ENCODE measurements around the gene LRRC63. TPM values are rescaled to one million over a fixed set of nuclear protein-coding genes. Genes with fewer than 3 reads are reported as not detected.

Gene LRRC63
- total and polyA plus RNA-seq, 2 donors (not counting 3 experiments of a cell fraction or from before 2014, with no cell fraction given): 0.04 TPM; not detected in 1

- ChIA-PET POLR2A (no interaction called here), CTCF (no interaction called here)
- TF ChIP-seq POLR2AphosphoS5 (IDR thresholded peaks at IDR 0.05; ENCODE audit: insufficient read depth, low read depth, low read length) (no peak), MAX (IDR thresholded peaks at IDR 0.05; ENCODE audit: insufficient read depth, insufficient read length) (no peak), POLR2A (IDR thresholded peaks at IDR 0.05; ENCODE audit: low read depth, low read length) (no peak), EZH2 (IDR thresholded peaks at IDR 0.05; ENCODE audit: borderline replicate concordance, low read depth, low read length, severe bottlenecking) (no peak), FOS (IDR thresholded peaks at IDR 0.05; ENCODE audit: borderline replicate concordance, insufficient read depth, low read length) (no peak), JUN (IDR thresholded peaks at IDR 0.05; ENCODE audit: borderline replicate concordance, insufficient read depth, insufficient read length, low read depth) (no peak), MYC (IDR thresholded peaks at IDR 0.05; ENCODE audit: low read depth, low read length) (no peak)
- BruUV-seq (replicated peaks): no TSS peak
- FAIRE-seq: no peak
- no peak for DNase-seq (ENCODE audit: low read depth, low spot score)
- H3K4me3 ChIP-seq (replicated peaks in 1 of 3; ENCODE audit: insufficient read depth in 1 of 3, low read depth in 1 of 3, low read length in 3 of 3): no peak overlapping the region
- dilution Hi-C loops (cut with MboI; ENCODE audit: extremely low pct_ligation_motif_present, low sequenced_read_pairs) (no loop called here), intact Hi-C loops (cut with micrococcal nuclease) (no loop called here)
- H3K36me3 ChIP-seq (ENCODE audit: control insufficient read depth in 2 of 2, extremely low read depth in 1 of 2, insufficient read depth in 2 of 2, low read length in 2 of 2): no peaks in the 10 kb centered on the region
- no peak overlapping the region for H3K27ac ChIP-seq (ENCODE audit: insufficient read depth, low read depth, low read length)
- no peak overlapping the region for H3K9ac ChIP-seq (replicated peaks; ENCODE audit: extremely low read depth, insufficient read depth, low read length)
- no peak overlapping the region for H3K4me2 ChIP-seq (ENCODE audit: insufficient read depth, low read length)
- H3K9me3 ChIP-seq (replicated peaks; ENCODE audit: control insufficient read depth, insufficient read depth, low read length): no peaks in the 10 kb centered on the region
- no peak overlapping the region for H2AFZ ChIP-seq (ENCODE audit: low read depth, low read length)
- peaks cover 2 to 19% of the 10 kb centered on the region in 2 experiments for H3K27me3 ChIP-seq (ENCODE audit: control insufficient read depth in 2 of 2, insufficient read depth in 2 of 2, low read length in 2 of 2)
- H3K9me1 ChIP-seq (replicated peaks; ENCODE audit: control insufficient read depth, extremely low read depth, insufficient read depth, low read length): no peaks in the 10 kb centered on the region
- H3K79me2 ChIP-seq (ENCODE audit: control insufficient read depth, insufficient read depth, low read length): no peaks in the 10 kb centered on the region
- H4K20me1 ChIP-seq (replicated peaks; ENCODE audit: control insufficient read depth, extremely low read depth, insufficient read depth, low read length): no peaks in the 10 kb centered on the region
- no peaks in the 10 kb centered on the region for H3K4me1 ChIP-seq (ENCODE audit: control insufficient read depth, extremely low read depth, insufficient read depth, low read length)
These were observed 31.6 kb upstream of the LRRC63 start for GRCh38 chr13:46179969-46180763.

GRCh38 chr13:46181377-46181839 lies 30.3 kb upstream of the LRRC63 start:
- Histone ChIP-seq H3K27ac (ENCODE audit: insufficient read depth, low read depth, low read length) (no peak overlapping the region), H3K36me3 (ENCODE audit: control insufficient read depth in 2 of 2, extremely low read depth in 1 of 2, insufficient read depth in 2 of 2, low read length in 2 of 2) (no peaks in the 10 kb centered on the region), H3K9me1 (replicated peaks; ENCODE audit: control insufficient read depth, extremely low read depth, insufficient read depth, low read length) (no peaks in the 10 kb centered on the region), H3K27me3 (ENCODE audit: control insufficient read depth in 2 of 2, insufficient read depth in 2 of 2, low read length in 2 of 2) (peaks cover 2 to 12% of the 10 kb centered on the region in 2 experiments), H4K20me1 (replicated peaks; ENCODE audit: control insufficient read depth, extremely low read depth, insufficient read depth, low read length) (no peaks in the 10 kb centered on the region), H3K4me2 (ENCODE audit: insufficient read depth, low read length) (no peak overlapping the region), H3K9ac (replicated peaks; ENCODE audit: extremely low read depth, insufficient read depth, low read length) (no peak overlapping the region), H3K79me2 (ENCODE audit: control insufficient read depth, insufficient read depth, low read length) (no peaks in the 10 kb centered on the region), H3K4me1 (ENCODE audit: control insufficient read depth, extremely low read depth, insufficient read depth, low read length) (no peaks in the 10 kb centered on the region), H2AFZ (ENCODE audit: low read depth, low read length) (no peak overlapping the region), H3K4me3 (replicated peaks in 1 of 3; ENCODE audit: insufficient read depth in 1 of 3, low read depth in 1 of 3, low read length in 3 of 3) (no peak overlapping the region), H3K9me3 (replicated peaks; ENCODE audit: control insufficient read depth, insufficient read depth, low read length) (no peaks in the 10 kb centered on the region)
- intact Hi-C loops (cut with micrococcal nuclease): no loop called here
- CTCF ChIA-PET: no interaction called here
- TF ChIP-seq JUN (IDR thresholded peaks at IDR 0.05; ENCODE audit: borderline replicate concordance, insufficient read depth, insufficient read length, low read depth) (no peak), POLR2A (IDR thresholded peaks at IDR 0.05; ENCODE audit: low read depth, low read length) (no peak), MAX (IDR thresholded peaks at IDR 0.05; ENCODE audit: insufficient read depth, insufficient read length) (no peak), MYC (IDR thresholded peaks at IDR 0.05; ENCODE audit: low read depth, low read length) (no peak), POLR2AphosphoS5 (IDR thresholded peaks at IDR 0.05; ENCODE audit: insufficient read depth, low read depth, low read length) (no peak)
- dilution Hi-C loops (cut with MboI; ENCODE audit: extremely low pct_ligation_motif_present, low sequenced_read_pairs): no loop called here
- POLR2A ChIA-PET: no interaction called here
- FAIRE-seq (no peak), DNase-seq (ENCODE audit: low read depth, low spot score) (no peak)
- no TSS peak for BruUV-seq (replicated peaks)
